K562 (cell line): ENCODE results near the gene MARS1. TPM values are rescaled to one million over a fixed set of nuclear protein-coding genes. Genes with fewer than 3 reads are reported as not detected.

ENCODE experiments used
- MECOM ChIP-seq: fragments of 250-450 bp; sonication (Bioruptor Pico); IDR thresholded peaks from 2 replicates; pipeline ENCODE4 v1.8.0; 2022; ENCODE audit warnings: inconsistent platforms
- MGA ChIP-seq: fragments of 450-650 bp; IDR thresholded peaks from 2 replicates; pipeline ENCODE4 v1.6.1; 2016; ENCODE audit warnings: mild to moderate bottlenecking, moderate library complexity
- NFIC ChIP-seq: fragments of 450-650 bp; IDR thresholded peaks from 2 replicates; pipeline ENCODE4 v1.6.1; 2017; ENCODE audit warnings: mild to moderate bottlenecking, inconsistent platforms
- PPARD ChIP-seq: fragments of 250-450 bp; sonication (Bioruptor Pico); IDR thresholded peaks from 2 replicates; pipeline ENCODE4 v1.8.0; 2022; ENCODE audit warnings: inconsistent platforms, mild to moderate bottlenecking, moderate library complexity
- TCF7 ChIP-seq: sonication (generic); IDR thresholded peaks from 2 replicates; pipeline ENCODE4 v1.6.1; 2016; ENCODE audit warnings: antibody characterized with exemption, borderline replicate concordance
- ZFPM2 ChIP-seq: fragments of 250-450 bp; sonication (Bioruptor Pico); IDR thresholded peaks from 2 replicates; pipeline ENCODE4 v1.5.1; 2022; ENCODE audit warnings: mild to moderate bottlenecking
- ZNF354B ChIP-seq: fragments of 250-450 bp; sonication (Bioruptor Pico); IDR thresholded peaks from 2 replicates; pipeline ENCODE4 v1.4.0; 2020
- ZNF449 ChIP-seq: fragments of 250-450 bp; sonication (Bioruptor Pico); IDR thresholded peaks from 2 replicates; pipeline ENCODE4 v1.8.0; 2022; ENCODE audit warnings: moderate library complexity, mild to moderate bottlenecking, inconsistent platforms
- ZNF668 ChIP-seq: fragments of 250-450 bp; sonication (Bioruptor Pico); IDR thresholded peaks from 2 replicates; pipeline ENCODE4 v1.8.0; 2022; ENCODE audit warnings: mild to moderate bottlenecking, inconsistent platforms
- ZNF79 ChIP-seq: fragments of 250-450 bp; sonication (Bioruptor Pico); IDR thresholded peaks from 2 replicates; pipeline ENCODE4 v1.4.0; 2020; ENCODE audit warnings: low read depth, mild to moderate bottlenecking, moderate library complexity
- polyA plus RNA-seq, 8 experiments: library from polyadenylated mRNA; depleted of rRNA in 4 of 8; stranded (reverse) in 5 of 8; unstranded in 3 of 8; fragments of >200 nt; fragmentation: Nextera tagmentation in 2 of 8; fragmentation: Illumina TruSeq in 1 of 8; extraction: Ambion mirVana in 2 of 8; extraction: Trizol in 1 of 8; gene quantifications; 2 replicates each; pipeline versions ENCODE4 v1.2.1 to v1.2.3, GENCODE V29; 2011 to 2014; ENCODE audit warnings: inconsistent platforms in 1 of 8, missing spikeins in 1 of 8
- total RNA-seq, 7 experiments: library from RNA; depleted of rRNA in 6 of 7; stranded (reverse); fragments of >200 nt in 6 of 7; fragmentation: Illumina TruSeq in 2 of 7; extraction: Trizol in 2 of 7; gene quantifications; 2 replicates each; pipeline versions ENCODE4 v1.2.1 to v1.2.3, GENCODE V29; 2011 to 2021; ENCODE audit warnings: low replicate concordance in 1 of 7
- TF ChIP-seq, protein P1 (sequence below): fragments of 450-650 bp; IDR thresholded peaks from one replicate; pipeline ENCODE4 v1.6.1; 2018; ENCODE audit warnings: mild to moderate bottlenecking, moderate library complexity; ENCODE audit not compliant: partially characterized antibody

The MARS1 gene
- total and polyA plus RNA-seq, 9 of the 15 experiments (the other 6 are each of a cell fraction or from before 2014, with no cell fraction given): 117 to 382 (median 220) TPM

GRCh38 chr12:57546438-57547287, 58.8 kb downstream of the MARS1 start, which contains the start of gene DCTN2 (continued):
- no peak for TF ChIP-seq MGA
- no peak for TF ChIP-seq ZNF79
- TF ChIP-seq, protein P1, sequence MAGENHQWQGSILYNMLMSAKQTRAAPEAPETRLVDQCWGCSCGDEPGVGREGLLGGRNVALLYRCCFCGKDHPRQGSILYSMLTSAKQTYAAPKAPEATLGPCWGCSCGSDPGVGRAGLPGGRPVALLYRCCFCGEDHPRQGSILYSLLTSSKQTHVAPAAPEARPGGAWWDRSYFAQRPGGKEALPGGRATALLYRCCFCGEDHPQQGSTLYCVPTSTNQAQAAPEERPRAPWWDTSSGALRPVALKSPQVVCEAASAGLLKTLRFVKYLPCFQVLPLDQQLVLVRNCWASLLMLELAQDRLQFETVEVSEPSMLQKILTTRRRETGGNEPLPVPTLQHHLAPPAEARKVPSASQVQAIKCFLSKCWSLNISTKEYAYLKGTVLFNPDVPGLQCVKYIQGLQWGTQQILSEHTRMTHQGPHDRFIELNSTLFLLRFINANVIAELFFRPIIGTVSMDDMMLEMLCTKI: no peak
- no peak for TF ChIP-seq ZFPM2 (CRISPR knock-in tag)
- TF ChIP-seq MECOM (CRISPR knock-in tag): no peak
- TF ChIP-seq ZNF668: no peak
- TF ChIP-seq TCF7: peak; percentile 60; the same call in 1 of the 2 replicates
- no peak for TF ChIP-seq ZNF449
- no peak for TF ChIP-seq ZNF354B (CRISPR knock-in tag)
- TF ChIP-seq NFIC: no peak
- no peak for TF ChIP-seq PPARD
